Measurements from ENCODE around the gene CCL3. TPM values are rescaled to one million over a fixed set of nuclear protein-coding genes. Genes with fewer than 3 reads are reported as not detected.
"Not testable (repeated sequence)": the region's sequence is repeated elsewhere in the genome, so short reads cannot be mapped to it uniquely, and the experiment has no call there.

Gene CCL3
- total RNA-seq, 1 experiment from 2014 or later = 1.1 TPM

GRCh38 chr17:36085765-36086164 lies 4.2 kb downstream of the CCL3 start:
- Histone ChIP-seq H3K4me3 (ENCODE audit: low read depth in 2 of 2, low read length in 2 of 2) (no peak overlapping the region), H3K4me1 (ENCODE audit: control insufficient read depth, insufficient read depth, low read length) (no peaks in the 10 kb centered on the region), H3K36me3 (ENCODE audit: control insufficient read depth, insufficient read depth, low read length) (no peaks in the 10 kb centered on the region), H3K9me3 (ENCODE audit: control insufficient read depth, insufficient read depth, low read depth, low read length) (no peaks in the 10 kb centered on the region), H3K27me3 (ENCODE audit: control insufficient read depth, insufficient read depth, low read length) (no peaks in the 10 kb centered on the region; the same call in 1 of the 2 replicates), H3K27ac (ENCODE audit: low read length) (no peak overlapping the region)
- BruUV-seq (replicated peaks) = no TSS peak
- CTCF ChIA-PET = no interaction called here
- DNase-seq (ENCODE audit: low read depth, low spot score) (no peak), ATAC-seq (no peak)
- in situ Hi-C loops (cut with HindIII; ENCODE audit: low pct_unique_long_range_greater_than_20kb, low sequenced_read_pairs) = no loop called here
- POLR2A ChIA-PET = no interaction called here
- intact Hi-C loops (cut with micrococcal nuclease; ENCODE audit: unreplicated experiment) = no loop called here
- TF ChIP-seq SIN3A (IDR thresholded peaks at IDR 0.05; ENCODE audit: borderline replicate concordance, insufficient read depth, low read depth, low read length) (no peak), REST (IDR thresholded peaks at IDR 0.05; ENCODE audit: insufficient read depth in 1 of 2, low read depth in 2 of 2, low read length in 1 of 2) (no peak), CTCF (IDR thresholded peaks at IDR 0.05) (no peak), POLR2AphosphoS5 (IDR thresholded peaks at IDR 0.05; ENCODE audit: low read depth, low read length) (no peak), TCF7L2 (IDR thresholded peaks at IDR 0.05; ENCODE audit: low read depth, low read length) (no peak)

- H3K27me3 ChIP-seq (ENCODE audit: control insufficient read depth, insufficient read depth, low read length); H3K27ac ChIP-seq (ENCODE audit: low read length); H3K9me3 ChIP-seq (ENCODE audit: control insufficient read depth, insufficient read depth, low read depth, low read length); ATAC-seq; DNase-seq (ENCODE audit: low read depth, low spot score); H3K4me3 ChIP-seq (ENCODE audit: low read depth in 2 of 2, low read length in 2 of 2); POLR2A ChIA-PET; H3K36me3 ChIP-seq (ENCODE audit: control insufficient read depth, insufficient read depth, low read length); BruUV-seq (replicated peaks); intact Hi-C loops (cut with micrococcal nuclease; ENCODE audit: unreplicated experiment); H3K4me1 ChIP-seq (ENCODE audit: control insufficient read depth, insufficient read depth, low read length); CTCF ChIA-PET; in situ Hi-C loops (cut with HindIII; ENCODE audit: low pct_unique_long_range_greater_than_20kb, low sequenced_read_pairs): not testable (repeated sequence)
Measured at GRCh38 chr17:36083691-36084090, 6.3 kb downstream of the CCL3 start.

GRCh38 chr17:36082482-36083120 lies 7.3 kb downstream of the CCL3 start:
- H3K4me1 ChIP-seq (ENCODE audit: control insufficient read depth, insufficient read depth, low read length); CTCF ChIA-PET; H3K36me3 ChIP-seq (ENCODE audit: control insufficient read depth, insufficient read depth, low read length); in situ Hi-C loops (cut with HindIII; ENCODE audit: low pct_unique_long_range_greater_than_20kb, low sequenced_read_pairs); H3K4me3 ChIP-seq (ENCODE audit: low read depth in 2 of 2, low read length in 2 of 2); DNase-seq (ENCODE audit: low read depth, low spot score); intact Hi-C loops (cut with micrococcal nuclease; ENCODE audit: unreplicated experiment); POLR2A ChIA-PET; BruUV-seq (replicated peaks); ATAC-seq; H3K27me3 ChIP-seq (ENCODE audit: control insufficient read depth, insufficient read depth, low read length); H3K27ac ChIP-seq (ENCODE audit: low read length); H3K9me3 ChIP-seq (ENCODE audit: control insufficient read depth, insufficient read depth, low read depth, low read length): not testable (repeated sequence)

- DNase-seq (ENCODE audit: low read depth, low spot score); H3K4me1 ChIP-seq (ENCODE audit: control insufficient read depth, insufficient read depth, low read length); H3K9me3 ChIP-seq (ENCODE audit: control insufficient read depth, insufficient read depth, low read depth, low read length); H3K27ac ChIP-seq (ENCODE audit: low read length); intact Hi-C loops (cut with micrococcal nuclease; ENCODE audit: unreplicated experiment); POLR2A ChIA-PET; CTCF ChIA-PET; BruUV-seq (replicated peaks); H3K27me3 ChIP-seq (ENCODE audit: control insufficient read depth, insufficient read depth, low read length); ATAC-seq; H3K36me3 ChIP-seq (ENCODE audit: control insufficient read depth, insufficient read depth, low read length); in situ Hi-C loops (cut with HindIII; ENCODE audit: low pct_unique_long_range_greater_than_20kb, low sequenced_read_pairs); H3K4me3 ChIP-seq (ENCODE audit: low read depth in 2 of 2, low read length in 2 of 2): not testable (repeated sequence)
Measured at GRCh38 chr17:36081681-36082471, 8.1 kb downstream of the CCL3 start.

All from Panc1 (cell line).